ENCODE results near the gene UBAC1. TPM values are rescaled to one million over a fixed set of nuclear protein-coding genes. Genes with fewer than 3 reads are reported as not detected.

Gene UBAC1
- polyA plus RNA-seq, 1 donor (not counting 4 experiments of a cell fraction or from before 2014, with no cell fraction given), result 50.7 TPM

GRCh38 chr9:136010176-136010575 lies 49.0 kb upstream of the UBAC1 start:
- no peak for DNase-seq (ENCODE audit: low read depth, low spot score)
- Histone ChIP-seq H3K79me2 (ENCODE audit: control insufficient read depth, insufficient read depth, low read length) (peaks cover under 1% of the 10 kb centered on the region), H3K9me1 (ENCODE audit: control insufficient read depth, extremely low read depth, insufficient read depth, low read length) (no peaks in the 10 kb centered on the region), H3K27ac (ENCODE audit: control insufficient read depth, insufficient read depth, low read length) (no peak overlapping the region), H3K4me3 (ENCODE audit: control insufficient read depth in 2 of 3, extremely low read depth in 1 of 3, insufficient read depth in 2 of 3, low read depth in 1 of 3, low read length in 3 of 3) (no peak overlapping the region), H3K9me3 (ENCODE audit: control insufficient read depth, low read depth, low read length) (no peaks in the 10 kb centered on the region), H3K36me3 (ENCODE audit: control insufficient read depth in 2 of 2, extremely low read depth in 1 of 2, insufficient read depth in 2 of 2, low read length in 2 of 2) (peaks cover 13 to 20% of the 10 kb centered on the region in 2 experiments), H2AFZ (ENCODE audit: control insufficient read depth, low read length) (no peak overlapping the region), H3K27me3 (ENCODE audit: control insufficient read depth, extremely low read depth, insufficient read depth, low read length) (no peaks in the 10 kb centered on the region), H3K9ac (ENCODE audit: control insufficient read depth, extremely low read depth, insufficient read depth, low read length) (no peak overlapping the region), H3K4me2 (ENCODE audit: control insufficient read depth, extremely low read depth, insufficient read depth, low read depth, low read length) (no peak overlapping the region), H3K4me1 (ENCODE audit: control insufficient read depth, extremely low read depth, insufficient read depth, low read length) (no peaks in the 10 kb centered on the region), H4K20me1 (ENCODE audit: control insufficient read depth, extremely low read depth, insufficient read depth, low read length) (no peaks in the 10 kb centered on the region)
- no peak for TF ChIP-seq EZH2 (IDR thresholded peaks at IDR 0.05; ENCODE audit: low read length)
- no peak for TF ChIP-seq CTCF (optimal IDR thresholded peaks at IDR 0.05 in 1 of 3, IDR thresholded peaks at IDR 0.05 in 1 of 3, conservative IDR thresholded peaks at IDR 0.05 in 1 of 3; ENCODE audit: extremely low read depth in 1 of 3, insufficient read depth in 2 of 3, low read length in 3 of 3)
- dilution Hi-C loops (cut with MboI; ENCODE audit: extremely low pct_ligation_motif_present, low sequenced_read_pairs), result no loop called here
- no peak for FAIRE-seq

DNA sequence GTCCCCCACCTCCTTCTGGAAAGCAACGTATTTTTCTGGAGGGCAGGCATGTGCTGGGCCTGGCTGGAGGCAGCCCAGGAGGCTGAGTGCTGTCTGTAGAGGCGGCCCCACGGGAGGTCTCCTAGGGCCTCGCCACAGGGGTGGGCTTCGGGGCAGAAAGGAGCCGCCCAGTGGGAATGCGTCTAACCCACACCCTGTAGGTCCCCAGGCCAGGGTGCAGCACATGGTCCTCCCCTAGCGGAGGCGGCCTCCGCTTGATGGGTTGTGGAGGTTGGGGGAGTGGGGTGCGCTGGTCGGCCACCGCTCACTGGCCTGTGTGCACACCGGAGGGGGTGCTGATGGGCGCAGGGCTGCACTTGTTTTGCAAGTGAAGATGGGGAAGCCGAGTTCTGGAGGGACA lies 48.3 kb upstream of the UBAC1 start:
- Histone ChIP-seq H3K4me2 (ENCODE audit: control insufficient read depth, extremely low read depth, insufficient read depth, low read depth, low read length) (no peak overlapping the region), H2AFZ (ENCODE audit: control insufficient read depth, low read length) (no peak overlapping the region), H3K27ac (ENCODE audit: control insufficient read depth, insufficient read depth, low read length) (no peak overlapping the region), H3K27me3 (ENCODE audit: control insufficient read depth, extremely low read depth, insufficient read depth, low read length) (no peaks in the 10 kb centered on the region), H4K20me1 (ENCODE audit: control insufficient read depth, extremely low read depth, insufficient read depth, low read length) (no peaks in the 10 kb centered on the region), H3K9me1 (ENCODE audit: control insufficient read depth, extremely low read depth, insufficient read depth, low read length) (no peaks in the 10 kb centered on the region), H3K4me3 (ENCODE audit: control insufficient read depth in 2 of 3, extremely low read depth in 1 of 3, insufficient read depth in 2 of 3, low read depth in 1 of 3, low read length in 3 of 3) (no peak overlapping the region), H3K9me3 (ENCODE audit: control insufficient read depth, low read depth, low read length) (no peaks in the 10 kb centered on the region), H3K79me2 (ENCODE audit: control insufficient read depth, insufficient read depth, low read length) (no peaks in the 10 kb centered on the region), H3K9ac (ENCODE audit: control insufficient read depth, extremely low read depth, insufficient read depth, low read length) (no peak overlapping the region), H3K36me3 (ENCODE audit: control insufficient read depth in 2 of 2, extremely low read depth in 1 of 2, insufficient read depth in 2 of 2, low read length in 2 of 2) (peaks cover 10 to 19% of the 10 kb centered on the region in 2 experiments), H3K4me1 (ENCODE audit: control insufficient read depth, extremely low read depth, insufficient read depth, low read length) (no peaks in the 10 kb centered on the region)
- TF ChIP-seq EZH2 (IDR thresholded peaks at IDR 0.05; ENCODE audit: low read length), result no peak
- no peak for TF ChIP-seq CTCF (optimal IDR thresholded peaks at IDR 0.05 in 1 of 3, IDR thresholded peaks at IDR 0.05 in 1 of 3, conservative IDR thresholded peaks at IDR 0.05 in 1 of 3; ENCODE audit: extremely low read depth in 1 of 3, insufficient read depth in 2 of 3, low read length in 3 of 3)
- FAIRE-seq (no peak), DNase-seq (ENCODE audit: low read depth, low spot score) (no peak)
- dilution Hi-C loops (cut with MboI; ENCODE audit: extremely low pct_ligation_motif_present, low sequenced_read_pairs), result no loop called here
